NCI-H510A treated with DMSO at 0.1 percent for 48 hours (cell line): Measurements from ENCODE around the gene HSF4.

Source experiments
- DNase-seq: peaks from one replicate; lab custom pipeline; 2025; lab: John Stamatoyannopoulos, UW

HSF4 gene

DNA sequence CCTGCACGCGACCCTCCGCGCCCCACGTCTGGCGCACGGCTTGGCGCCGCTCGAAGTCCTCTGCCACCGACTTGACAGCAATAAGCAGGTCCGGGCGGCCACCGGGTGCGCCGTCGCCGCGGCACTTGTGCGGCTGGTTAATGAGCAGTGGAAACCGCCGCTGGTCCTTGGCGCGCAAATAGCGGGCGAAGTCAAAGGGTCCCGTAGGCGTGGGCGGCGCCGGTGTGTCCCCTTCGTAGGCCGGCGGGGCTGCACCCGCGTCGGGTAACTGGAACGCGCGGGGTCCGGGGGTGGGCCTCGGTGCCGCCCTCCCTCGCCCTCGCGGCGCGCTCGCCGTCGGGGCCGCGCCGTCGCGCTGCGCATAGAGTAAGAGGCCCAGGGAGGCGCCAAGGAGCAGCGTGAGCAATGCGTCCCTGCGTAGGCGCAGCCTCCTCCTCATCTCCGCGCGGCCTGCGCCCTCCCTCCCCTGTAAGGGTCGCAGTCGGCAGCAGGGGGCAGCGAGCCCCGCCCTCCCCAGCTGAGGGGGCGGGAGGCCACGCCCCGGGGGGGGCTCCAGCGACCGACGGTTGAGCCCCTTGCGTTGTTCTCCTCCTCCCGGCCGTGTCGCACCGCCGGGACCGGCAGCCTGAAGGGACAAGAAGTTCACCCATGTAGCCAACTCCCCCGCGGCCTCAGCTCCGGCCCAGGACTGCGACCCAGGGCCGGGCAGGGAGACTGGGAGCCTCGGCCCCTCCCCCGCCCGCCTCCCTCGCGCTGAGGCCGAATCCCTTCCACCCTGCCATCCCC, 14.3 kb upstream of the HSF4 start:
- DNase-seq = peak; percentile 60

DNA sequence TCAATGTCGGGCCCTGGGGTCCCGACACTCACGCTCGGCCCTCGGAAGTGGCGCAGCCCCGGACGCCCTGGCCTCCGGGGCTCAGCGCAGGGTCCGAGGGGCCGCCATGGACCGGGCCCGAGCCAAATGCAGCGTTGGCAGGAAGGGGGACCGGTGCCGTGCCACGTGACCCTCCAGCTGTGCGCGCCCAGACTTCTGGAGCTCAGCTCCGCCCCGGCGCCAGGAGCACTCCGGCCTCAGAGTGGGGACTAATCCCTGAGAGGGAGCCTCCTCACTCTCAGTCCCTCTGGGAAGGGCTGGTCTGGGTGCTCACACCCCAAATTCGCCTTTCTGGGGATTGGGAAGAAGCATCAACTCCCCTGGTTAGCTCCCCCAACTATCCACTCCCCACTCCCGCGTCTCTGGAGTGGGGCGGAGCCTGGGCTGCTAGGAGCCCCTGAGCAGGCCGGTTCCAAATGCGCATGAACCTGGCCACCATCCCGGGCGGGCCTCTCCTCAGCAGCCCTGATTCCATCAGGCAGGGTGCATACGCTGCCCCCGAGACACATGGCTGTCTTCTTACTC, 13.6 kb upstream of the HSF4 start, which contains the start of gene B3GNT9:
B3GNT9 (minus strand) TSS at position 166 of the 564 bp plus-strand sequence. CDS start 513 bp downstream, outside the sequence.
- DNase-seq = peak; percentile 30

DNA sequence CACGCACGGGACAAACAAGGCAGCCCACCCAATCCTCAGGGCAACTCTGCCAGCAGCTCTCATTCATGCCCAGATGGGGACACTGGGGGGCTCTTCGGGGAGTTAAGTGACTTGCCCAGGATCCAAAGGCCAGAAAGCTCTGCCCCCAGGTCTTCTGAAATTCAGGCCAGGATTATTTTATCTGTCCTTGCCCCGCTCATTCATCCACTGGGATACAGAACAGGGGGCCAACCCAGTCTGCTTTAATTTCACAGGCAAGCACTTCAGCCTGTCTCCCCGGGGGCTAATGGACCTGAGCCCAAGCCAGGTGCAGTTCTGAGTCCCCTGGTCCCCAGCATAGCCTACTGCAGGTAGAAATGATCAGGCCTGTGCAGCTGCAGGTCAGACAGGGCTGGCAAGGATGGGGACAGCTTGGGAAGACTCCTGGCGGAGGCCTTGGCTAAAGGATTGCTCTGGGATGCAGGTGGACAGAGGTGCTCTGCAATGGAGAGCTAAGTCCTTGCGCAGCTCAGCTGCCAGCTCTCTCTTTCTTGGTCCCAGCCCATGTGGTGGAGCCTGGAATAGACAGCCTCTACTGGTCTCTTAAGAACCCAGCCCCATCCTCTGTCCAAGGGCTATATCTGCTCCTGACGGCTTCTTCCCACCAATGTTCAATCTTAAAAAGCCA, 13.0 kb upstream of the HSF4 start:
- DNase-seq = no peak

DNA sequence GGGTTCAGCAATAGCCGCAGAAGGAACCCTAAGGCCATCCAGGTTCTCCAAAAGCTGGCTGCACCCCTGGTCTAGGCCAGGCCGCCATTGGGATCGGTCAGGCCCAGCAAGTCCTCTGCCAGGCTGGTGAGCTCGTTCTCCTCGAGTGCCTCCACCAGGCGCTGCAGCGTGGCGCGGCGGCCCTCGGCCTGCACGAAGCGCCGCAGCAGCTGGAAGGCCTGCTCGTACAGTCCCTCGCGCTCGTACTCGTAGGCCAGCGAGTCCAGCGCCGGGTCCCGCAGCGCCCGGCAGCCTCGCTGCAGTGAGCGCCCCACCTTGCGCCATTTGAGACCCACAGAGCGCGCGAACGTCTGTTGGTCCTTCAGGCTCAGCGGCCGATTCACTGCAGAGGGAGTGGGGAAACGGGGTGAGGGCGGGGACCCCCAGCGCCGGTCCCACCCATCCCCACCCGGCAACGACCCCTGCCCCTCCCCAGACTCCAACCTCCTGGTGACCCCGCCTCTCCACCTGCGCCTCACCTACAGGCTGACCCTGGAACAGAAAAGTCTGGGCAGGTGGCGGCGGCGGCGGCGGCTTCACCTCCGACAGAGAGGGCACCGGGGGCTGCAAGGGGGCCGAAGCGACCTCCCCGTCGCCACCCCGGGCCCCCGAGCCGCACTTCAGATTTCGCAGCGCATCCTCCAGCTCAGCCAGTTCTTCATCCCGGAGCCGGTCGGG, 9.8 kb upstream of the HSF4 start:
- no peak for DNase-seq

DNA sequence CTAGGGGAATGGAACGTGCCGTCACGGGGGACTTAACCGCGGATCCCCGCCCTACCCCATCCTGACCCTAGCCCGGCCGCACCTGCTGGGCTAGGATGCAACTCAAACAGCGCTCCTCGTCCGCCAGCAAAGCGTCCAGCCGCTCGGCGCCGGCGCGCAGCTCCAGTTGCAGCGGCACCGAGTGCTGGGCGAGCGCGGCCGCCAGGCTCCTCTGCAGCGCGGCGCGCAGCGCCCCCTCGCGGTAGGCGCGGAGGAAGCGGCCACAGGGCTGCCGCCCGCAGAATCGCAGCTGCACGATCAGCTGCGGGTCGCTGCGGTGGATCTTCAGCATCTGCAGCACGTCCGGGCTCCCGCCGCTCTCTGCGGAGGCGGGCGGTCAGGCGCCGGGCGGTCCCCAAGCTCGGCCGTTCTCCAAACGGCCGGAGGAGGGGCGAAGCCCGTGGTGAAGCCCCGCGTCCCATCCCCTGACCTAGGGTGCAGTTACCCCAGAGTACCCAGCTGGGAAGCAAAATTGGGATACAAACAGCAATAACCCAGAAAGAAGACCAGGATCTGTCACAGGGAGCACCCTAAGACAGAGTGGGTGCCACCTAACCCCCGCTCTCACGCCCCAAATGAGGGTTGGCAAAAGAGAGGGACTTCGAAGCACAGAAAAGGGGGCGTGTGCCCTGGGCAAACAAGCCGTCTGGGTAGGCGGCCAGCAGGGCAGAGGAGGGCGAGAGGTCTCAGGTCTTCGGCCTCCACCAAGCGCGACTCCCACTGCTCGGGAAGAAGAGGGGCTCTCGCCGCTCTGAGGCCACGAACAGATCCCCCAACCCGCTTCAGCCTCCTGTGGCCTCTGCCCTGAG, 9.0 kb upstream of the HSF4 start:
- DNase-seq = peak; percentile 38

DNA sequence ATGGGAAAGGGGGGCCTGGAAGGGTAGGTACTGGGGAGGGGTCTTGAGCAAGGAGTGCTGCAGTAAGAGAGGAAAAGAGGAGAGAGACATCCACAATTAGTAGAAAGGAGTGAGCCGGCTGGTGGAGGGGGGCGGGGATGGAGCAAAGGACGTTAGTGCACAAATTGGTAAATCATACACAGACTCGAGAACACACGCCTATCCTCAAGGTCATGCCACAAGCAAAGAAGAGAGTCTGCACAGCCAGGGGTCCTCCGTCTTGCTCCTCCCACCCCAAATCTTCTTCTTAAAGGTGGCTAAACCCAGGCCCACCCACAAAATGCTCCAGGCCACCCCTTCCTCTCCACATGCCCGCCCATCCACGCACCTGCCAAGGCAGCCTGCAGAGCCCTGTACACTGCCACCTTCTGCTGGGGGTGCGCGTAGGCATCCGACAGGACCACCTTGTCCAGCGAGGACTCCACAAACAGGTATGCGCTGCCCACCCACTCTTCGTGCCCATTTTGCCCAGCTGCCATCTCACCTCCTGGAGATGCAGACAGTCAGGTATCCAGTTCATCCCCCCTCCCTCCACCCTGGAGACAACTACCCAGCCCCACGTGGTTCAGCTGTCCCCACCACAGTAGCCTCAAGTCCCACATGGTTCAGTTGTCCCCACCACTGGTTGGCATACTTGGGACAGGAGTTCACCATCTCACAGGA, 8.3 kb upstream of the HSF4 start:
- no peak for DNase-seq

DNA sequence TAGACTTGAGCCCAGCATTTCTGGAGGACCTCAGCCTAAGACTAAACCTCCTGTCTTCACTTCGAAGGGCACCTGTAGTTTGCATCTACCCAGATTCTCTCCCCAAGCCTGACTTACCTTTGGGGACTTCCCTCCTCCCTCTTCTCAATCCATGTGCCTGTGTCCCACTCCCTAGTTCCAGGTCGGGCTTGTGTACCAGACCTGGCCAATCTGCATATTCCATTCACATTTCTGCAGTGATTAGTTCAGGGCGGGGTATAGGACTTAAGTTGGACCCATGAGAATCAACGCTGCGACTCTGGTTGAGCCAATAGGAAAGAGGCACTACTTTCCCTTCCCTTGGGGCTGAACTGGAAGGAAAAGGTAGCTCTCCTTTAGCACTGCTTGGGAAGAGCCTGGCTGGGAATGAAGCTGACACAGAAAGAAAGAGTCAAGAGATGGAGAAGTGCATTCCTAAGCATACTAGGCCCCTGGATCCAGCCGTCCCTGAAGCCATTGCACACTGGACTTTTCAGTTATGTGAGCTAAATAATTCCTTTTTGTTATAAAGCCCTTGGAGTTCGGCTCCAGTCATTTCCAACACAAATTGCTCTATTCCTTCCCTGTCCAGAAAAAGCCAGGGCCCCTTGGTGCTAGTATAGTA, 7.3 kb upstream of the HSF4 start:
- no peak for DNase-seq

DNA sequence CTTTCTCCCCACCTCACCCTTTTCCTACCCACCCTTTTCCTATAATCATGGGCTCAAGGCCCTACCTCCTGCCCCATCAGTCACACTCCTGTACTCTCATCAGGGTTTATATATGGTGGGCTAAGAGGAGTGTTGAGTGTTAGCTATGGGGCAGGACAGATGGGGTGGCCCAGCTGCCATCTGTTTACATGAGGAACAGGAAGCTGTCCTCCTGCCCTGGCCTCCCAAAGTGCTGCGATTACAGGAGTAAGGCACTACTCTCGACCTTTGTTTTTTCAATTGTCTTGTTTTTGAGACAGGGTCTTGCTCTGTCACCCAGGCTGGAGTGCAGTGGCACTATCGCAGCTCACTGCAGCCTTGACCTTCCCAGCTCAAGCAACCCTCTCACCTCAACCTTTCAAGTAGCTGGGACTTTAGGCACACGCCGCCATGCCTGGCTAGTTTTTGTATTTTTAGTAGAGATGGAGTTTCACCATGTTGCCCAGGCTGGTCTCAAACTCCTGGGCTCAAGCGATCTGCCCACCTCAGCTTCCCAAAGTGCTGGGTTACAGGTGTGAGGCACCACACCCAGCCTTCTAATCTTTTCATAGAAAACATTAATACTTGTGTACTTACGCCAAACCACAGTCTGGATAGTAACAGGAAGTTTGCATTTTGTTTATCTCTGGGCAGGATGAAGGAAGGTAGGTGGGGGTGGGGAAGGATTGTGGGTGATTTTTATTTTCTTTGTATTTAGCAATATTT, 6.5 kb upstream of the HSF4 start:
- DNase-seq = no peak

DNA sequence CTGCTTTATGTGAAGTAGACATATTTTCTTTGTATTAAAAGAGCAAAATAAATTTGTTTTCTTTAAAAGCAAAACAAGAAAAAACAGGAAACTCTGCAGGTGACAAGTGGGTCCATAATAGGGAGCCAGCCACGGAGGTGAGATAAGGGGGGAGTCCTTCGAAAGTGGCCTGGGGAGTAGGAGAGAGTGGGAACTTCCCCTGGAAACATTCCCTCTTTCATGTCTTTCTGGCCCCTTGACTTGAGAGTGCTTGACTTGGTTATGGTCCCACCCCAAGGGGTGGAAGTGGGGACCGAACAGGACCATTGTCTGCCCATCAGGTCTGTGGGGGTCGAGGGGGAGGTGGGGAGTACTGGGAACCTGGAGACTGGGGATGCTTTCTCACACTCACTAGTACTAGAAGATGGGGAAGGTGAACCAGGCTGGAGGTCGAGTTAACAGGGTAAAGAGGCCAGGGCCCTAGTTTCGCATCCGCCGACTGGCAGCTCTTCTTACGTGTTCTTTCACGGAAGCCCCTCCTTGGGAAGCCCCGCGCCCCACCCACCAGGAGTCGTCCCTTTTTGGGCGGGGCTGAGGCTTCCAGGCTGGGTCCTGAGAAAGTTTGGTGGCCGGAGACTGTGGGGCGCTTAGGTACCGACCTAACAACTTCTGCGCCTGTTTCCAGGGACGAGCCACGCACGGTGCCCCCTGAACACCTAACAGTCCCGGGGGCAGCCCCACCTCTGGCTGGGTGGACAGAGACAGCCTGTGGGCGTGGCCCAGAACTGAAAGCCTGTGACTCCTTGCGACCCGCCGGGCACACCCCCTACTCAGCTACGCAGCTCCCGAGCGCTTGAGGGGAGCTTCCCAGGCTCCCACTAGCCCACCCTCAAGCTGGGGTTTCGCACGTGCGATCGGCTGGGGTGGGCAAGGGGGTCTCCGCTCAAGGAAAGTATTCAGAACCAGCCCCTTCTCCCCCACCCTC, 5.6 kb upstream of the HSF4 start:
- DNase-seq = peak; percentile 16

DNA sequence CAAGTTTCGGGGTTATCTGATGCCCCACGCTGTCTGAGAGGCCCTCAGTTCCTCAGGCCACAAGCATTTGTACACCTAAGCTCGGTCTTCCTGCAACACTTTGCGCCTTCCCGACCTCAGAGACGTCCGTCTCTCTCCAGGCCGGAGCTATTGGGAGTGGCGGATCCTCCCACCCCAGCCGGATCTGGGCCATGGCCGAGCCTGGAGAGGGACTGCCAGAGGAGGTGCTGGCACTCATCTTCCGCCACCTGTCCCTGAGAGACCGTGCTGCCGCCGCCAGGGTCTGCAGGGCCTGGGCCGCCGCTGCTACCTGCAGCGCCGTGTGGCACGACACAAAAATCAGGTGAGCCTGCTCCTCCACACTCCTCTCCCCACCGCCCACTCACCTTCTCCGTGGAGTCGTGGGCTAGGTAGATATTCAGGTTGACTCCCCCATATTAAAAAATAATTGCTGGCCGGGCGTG, 2.9 kb upstream of the HSF4 start:
- peak; percentile 22 for DNase-seq

DNA sequence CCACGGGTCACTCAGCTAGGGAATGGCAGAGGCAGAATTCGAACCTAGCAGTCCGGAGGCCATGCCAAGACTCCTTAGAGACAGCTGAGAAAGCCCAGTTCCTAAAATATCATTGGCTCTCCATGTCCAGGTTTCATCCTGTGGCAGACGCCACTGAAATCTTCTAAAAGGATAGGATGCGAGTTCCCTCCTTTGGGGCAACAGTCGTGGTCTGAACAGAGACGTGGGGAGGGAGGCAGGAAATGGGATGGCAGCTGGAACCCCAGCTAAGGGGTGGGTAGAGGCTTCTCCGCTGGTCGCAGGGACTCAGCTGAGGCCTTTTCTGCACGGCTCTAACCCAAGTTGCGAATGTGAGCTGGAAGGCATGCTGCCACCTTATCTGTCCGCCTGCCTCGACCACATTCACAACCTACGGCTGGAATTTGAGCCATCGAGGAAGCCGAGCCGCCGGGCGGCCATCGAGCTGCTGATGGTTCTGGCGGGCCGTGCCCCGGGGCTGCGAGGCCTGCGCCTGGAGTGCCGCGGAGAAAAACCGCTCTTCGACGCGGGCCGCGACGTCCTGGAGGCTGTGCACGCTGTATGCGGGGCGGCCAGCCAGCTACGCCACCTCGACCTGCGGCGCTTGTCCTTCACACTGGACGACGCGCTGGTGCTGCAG, 1.9 kb upstream of the HSF4 start:
- DNase-seq = no peak

DNA sequence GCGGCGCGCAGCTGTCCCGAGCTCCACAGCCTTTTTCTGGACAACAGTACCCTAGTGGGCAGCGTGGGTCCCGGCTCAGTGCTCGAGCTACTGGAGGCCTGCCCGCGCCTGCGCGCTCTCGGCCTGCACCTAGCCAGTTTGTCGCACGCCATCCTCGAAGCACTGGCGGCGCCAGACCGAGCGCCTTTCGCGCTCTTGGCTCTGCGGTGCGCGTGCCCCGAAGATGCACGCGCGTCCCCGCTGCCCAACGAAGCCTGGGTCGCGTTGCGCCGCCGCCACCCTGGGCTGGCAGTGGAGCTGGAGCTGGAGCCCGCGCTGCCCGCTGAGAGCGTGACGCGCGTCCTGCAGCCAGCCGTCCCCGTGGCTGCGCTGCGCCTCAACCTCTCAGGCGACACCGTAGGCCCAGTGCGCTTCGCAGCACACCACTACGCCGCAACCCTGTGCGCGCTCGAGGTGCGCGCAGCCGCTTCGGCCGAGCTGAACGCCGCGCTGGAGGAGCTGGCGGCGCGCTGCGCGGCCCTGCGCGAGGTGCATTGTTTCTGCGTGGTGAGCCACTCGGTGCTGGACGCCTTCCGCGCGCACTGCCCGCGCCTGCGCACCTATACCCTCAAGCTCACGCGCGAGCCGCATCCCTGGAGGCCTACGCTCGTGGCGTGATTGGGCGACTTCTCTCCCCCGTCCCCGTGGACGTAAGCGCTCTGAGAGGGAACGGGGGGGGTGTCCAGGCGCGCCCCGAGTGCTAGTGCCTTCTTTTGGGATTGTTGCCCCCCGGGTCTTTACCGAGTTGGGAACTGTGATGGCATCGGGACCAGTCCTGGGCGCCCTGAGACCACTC, 1.2 kb upstream of the HSF4 start:
- DNase-seq = no peak

DNA sequence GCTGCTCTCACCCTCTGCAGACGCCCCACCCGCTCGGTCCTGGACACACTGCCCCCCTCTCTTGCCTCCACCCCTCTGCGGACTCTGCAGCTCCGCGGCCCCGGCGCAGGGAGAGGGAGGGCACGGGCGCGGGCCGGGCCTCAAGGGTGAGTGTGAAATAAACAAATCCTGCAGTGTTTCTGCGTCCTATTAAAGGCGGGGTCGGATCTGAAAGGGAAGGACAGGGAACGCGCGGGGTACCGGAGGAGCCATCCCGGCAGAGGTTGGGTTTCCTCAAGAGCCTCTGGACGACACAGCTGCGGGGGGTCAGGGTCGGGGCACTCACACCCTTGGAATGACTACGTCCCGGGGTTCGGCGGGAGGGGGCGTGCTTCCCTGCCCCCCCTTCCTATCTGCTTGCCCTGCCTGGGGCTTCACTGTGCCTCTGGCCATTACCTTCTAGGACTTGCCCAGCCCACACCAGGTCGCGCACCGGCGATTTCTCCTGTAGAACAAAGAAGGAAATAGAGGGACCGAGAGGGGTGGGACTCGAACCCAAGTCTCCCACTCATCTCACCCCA, 466 bp upstream of the HSF4 start:
- no peak for DNase-seq

DNA sequence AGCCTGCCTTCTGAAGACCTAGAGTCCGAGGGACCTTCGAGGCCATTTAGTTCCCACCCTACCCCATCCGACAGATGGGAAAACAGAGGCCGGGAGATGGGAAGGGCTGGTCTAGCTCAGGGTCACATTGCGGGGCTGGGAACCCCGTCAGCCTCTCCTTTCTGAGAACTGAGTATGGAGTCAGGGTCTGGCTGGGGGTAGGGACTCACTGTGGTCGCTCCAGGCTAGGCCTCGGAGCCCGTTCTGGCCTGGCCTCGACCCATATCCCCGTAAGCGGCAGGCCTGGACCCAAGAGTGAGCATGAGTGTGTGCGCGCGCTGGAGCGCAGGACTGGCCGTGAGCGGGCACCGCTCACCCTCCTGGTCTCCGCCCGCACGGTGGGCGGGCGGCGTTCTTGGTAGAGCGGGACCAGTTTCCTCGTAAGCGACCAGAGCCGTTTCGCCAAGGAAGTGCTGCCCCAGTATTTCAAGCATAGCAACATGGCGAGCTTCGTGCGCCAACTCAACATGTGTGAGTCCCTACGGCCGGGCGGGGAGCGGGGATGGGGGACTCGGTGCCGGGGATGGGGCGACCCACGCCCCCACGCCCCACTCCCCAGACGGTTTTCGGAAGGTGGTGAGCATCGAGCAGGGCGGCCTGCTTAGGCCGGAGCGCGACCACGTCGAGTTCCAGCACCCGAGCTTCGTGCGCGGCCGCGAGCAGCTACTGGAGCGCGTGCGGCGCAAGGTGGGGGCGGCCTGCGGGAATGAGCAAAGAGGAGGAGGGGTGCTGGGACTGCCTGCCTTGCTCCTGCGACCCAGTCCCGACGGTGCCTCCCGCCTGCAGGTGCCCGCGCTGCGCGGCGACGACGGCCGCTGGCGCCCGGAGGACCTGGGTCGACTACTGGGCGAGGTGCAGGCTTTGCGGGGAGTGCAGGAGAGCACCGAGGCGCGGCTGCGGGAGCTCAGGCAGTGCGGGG, 855 bp downstream of the HSF4 start:
- no peak for DNase-seq

DNA sequence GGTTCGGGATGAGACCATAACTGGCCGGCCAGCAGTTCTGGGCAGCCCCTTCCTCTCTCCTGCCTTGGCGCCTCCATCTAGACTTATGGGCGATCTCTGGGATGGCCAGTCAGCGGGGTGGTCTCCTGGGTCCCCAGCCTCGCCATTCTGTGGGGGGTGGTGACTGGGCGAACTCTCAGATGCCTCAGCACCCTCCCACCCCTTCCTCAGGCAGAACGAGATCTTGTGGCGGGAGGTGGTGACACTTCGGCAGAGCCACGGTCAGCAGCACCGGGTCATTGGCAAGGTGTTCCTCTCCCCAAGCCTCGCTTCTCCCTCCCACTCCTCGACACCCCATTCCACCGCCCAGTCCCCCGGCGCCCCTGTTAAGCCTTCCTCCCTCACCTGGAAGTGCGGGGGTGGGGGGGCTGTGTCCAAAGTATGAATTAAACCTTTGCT, 1.6 kb downstream of the HSF4 start:
- no peak for DNase-seq
